ENCODE measurements around the gene TMPRSS11A.

- no peak for TF ChIP-seq CTCF (IDR thresholded peaks at IDR 0.05; ENCODE audit: insufficient read depth, low read depth, low read length)
- no peak for TF ChIP-seq EZH2 (IDR thresholded peaks at IDR 0.05; ENCODE audit: insufficient read depth, low read length)
Observed at GRCh38 chr4:67885762-67886161, 77.5 kb downstream of the TMPRSS11A start.

Measured in astrocyte (in vitro differentiated cells and primary cell).